Uterus (tissue), 2 donors: ENCODE data around the gene ARHGAP18.

Source experiments
- CTCF ChIP-seq, 4 experiments: fragments of 200-600 bp in 2 of 4; fragments of 450-650 bp in 2 of 4; sonication (generic) in 2 of 4; IDR thresholded peaks; one replicate each; pipeline ENCODE4 v1.5.1; 2016 to 2019; ENCODE audit warnings: antibody characterized with exemption in 4 of 4, mild to moderate bottlenecking in 2 of 4, moderate library complexity in 1 of 4
- POLR2A ChIP-seq, 2 donors: fragments of 450-650 bp; IDR thresholded peaks; one replicate each; pipeline ENCODE4 v1.6.1; 2016; ENCODE audit warnings: antibody characterized with exemption in 2 of 2, mild to moderate bottlenecking in 1 of 2, moderate library complexity in 1 of 2

GRCh38 chr6:129667621-129668020, 42.4 kb downstream of the ARHGAP18 start:
- TF ChIP-seq CTCF (IDR thresholded peaks at IDR 0.05) (no peak), POLR2A (IDR thresholded peaks at IDR 0.05) (no peak)
